H9 (cell line): ENCODE data around the gene PET100. TPM values are rescaled to one million over a fixed set of nuclear protein-coding genes. Genes with fewer than 3 reads are reported as not detected.

ENCODE experiments used
- DNase-seq: peaks from one replicate; pipeline ENCODE4 v3.0.0-alpha.2; 2017
- H2AFZ ChIP-seq: one replicate; pipeline ENCODE4 v1.6.1; 2013; ENCODE audit warnings: mild to moderate bottlenecking, low read length, control low read depth, moderate library complexity
- H2AK5ac ChIP-seq: 2 replicates; pipeline ENCODE4 v1.6.1; 2013; ENCODE audit warnings: low read length, control low read depth, mixed read lengths; ENCODE audit not compliant: insufficient read length
- H2BK120ac ChIP-seq: one replicate; pipeline ENCODE4 v1.6.1; 2013; ENCODE audit warnings: low read depth, mild to moderate bottlenecking, low read length, control low read depth, inconsistent platforms; ENCODE audit not compliant: poor library complexity, severe bottlenecking
- H2BK12ac ChIP-seq: 2 replicates; pipeline ENCODE4 v1.6.1; 2013; ENCODE audit warnings: low read length, control low read depth, mixed read lengths, low read depth; ENCODE audit not compliant: insufficient read length
- H2BK15ac ChIP-seq: 2 replicates; pipeline ENCODE4 v1.6.1; 2013; ENCODE audit warnings: low read depth, low read length, control low read depth
- H2BK20ac ChIP-seq: one replicate; pipeline ENCODE4 v1.6.1; 2013; ENCODE audit warnings: low read depth, mild to moderate bottlenecking, low read length, control low read depth, inconsistent platforms; ENCODE audit not compliant: poor library complexity, severe bottlenecking
- H2BK5ac ChIP-seq: 2 replicates; pipeline ENCODE4 v1.6.1; 2013; ENCODE audit warnings: low read length, control low read depth, mixed read lengths; ENCODE audit not compliant: insufficient read length
- H3K14ac ChIP-seq: 2 replicates; pipeline ENCODE4 v1.6.1; 2013; ENCODE audit warnings: low read length, control low read depth; ENCODE audit not compliant: insufficient read depth
- H3K18ac ChIP-seq: 2 replicates; pipeline ENCODE4 v1.6.1; 2013; ENCODE audit warnings: low read depth, mild to moderate bottlenecking, mixed read lengths, low read length, control low read depth; ENCODE audit not compliant: insufficient read length
- H3K23ac ChIP-seq: 2 replicates; pipeline ENCODE4 v1.6.1; 2013; ENCODE audit warnings: low read length, control low read depth, mixed read lengths, low read depth; ENCODE audit not compliant: insufficient read length
- H3K23me2 ChIP-seq: 2 replicates; pipeline ENCODE4 v1.6.1; 2013; ENCODE audit warnings: low read depth, mild to moderate bottlenecking, mixed read lengths, low read length, control low read depth; ENCODE audit not compliant: insufficient read length, poor library complexity, severe bottlenecking
- H3K27ac ChIP-seq: 2 replicates; pipeline ENCODE4 v1.5.1; 2013; ENCODE audit warnings: low read length, control low read depth, mixed read lengths, low read depth; ENCODE audit not compliant: insufficient read length
- H3K27me3 ChIP-seq: 2 replicates; pipeline ENCODE4 v1.6.1; 2013; ENCODE audit warnings: low read length, control low read depth, inconsistent platforms; ENCODE audit not compliant: insufficient read depth
- H3K4ac ChIP-seq: 2 replicates; pipeline ENCODE4 v1.6.1; 2013; ENCODE audit warnings: low read depth, mild to moderate bottlenecking, control low read depth, inconsistent platforms, low read length, moderate library complexity
- H3K4me1 ChIP-seq: 2 replicates; pipeline ENCODE4 v1.6.1; 2013; ENCODE audit warnings: low read length, control low read depth, inconsistent platforms; ENCODE audit not compliant: insufficient read depth
- H3K4me2 ChIP-seq: 2 replicates; pipeline ENCODE4 v1.6.1; 2013; ENCODE audit warnings: low read length, control low read depth, mixed read lengths; ENCODE audit not compliant: insufficient read length, insufficient read depth
- H3K56ac ChIP-seq: 2 replicates; pipeline ENCODE4 v1.6.1; 2013; ENCODE audit warnings: low read depth, mild to moderate bottlenecking, mixed read lengths, low read length, control low read depth; ENCODE audit not compliant: insufficient read length
- H3K79me1 ChIP-seq: 2 replicates; pipeline ENCODE4 v1.6.1; 2013; ENCODE audit warnings: low read depth, mild to moderate bottlenecking, moderate library complexity, low read length, control low read depth, inconsistent platforms; ENCODE audit not compliant: insufficient read depth, poor library complexity, severe bottlenecking
- H3K79me2 ChIP-seq: 2 replicates; pipeline ENCODE4 v1.6.1; 2013; ENCODE audit warnings: low read length, control low read depth, inconsistent platforms; ENCODE audit not compliant: insufficient read depth
- H3K9ac ChIP-seq: 2 replicates; pipeline ENCODE4 v1.6.1; 2013; ENCODE audit warnings: low read length, control low read depth, mixed read lengths; ENCODE audit not compliant: insufficient read length; ENCODE audit errors: extremely low read depth
- H3K9me3 ChIP-seq: one replicate; pipeline ENCODE4 v1.6.1; 2013; ENCODE audit warnings: low read depth, low read length, inconsistent platforms; ENCODE audit not compliant: control insufficient read depth
- H3T11ph ChIP-seq: one replicate; pipeline ENCODE4 v1.6.1; 2013; ENCODE audit warnings: mild to moderate bottlenecking, low read length, control low read depth, inconsistent platforms
- H4K20me1 ChIP-seq: one replicate; pipeline ENCODE4 v1.6.1; 2013; ENCODE audit not compliant: control insufficient read depth, insufficient read length, insufficient read depth
- H4K5ac ChIP-seq: 2 replicates; pipeline ENCODE4 v1.6.1; 2013; ENCODE audit warnings: low read depth, mild to moderate bottlenecking, mixed read lengths, low read length, control low read depth; ENCODE audit not compliant: insufficient read length
- H4K8ac ChIP-seq: replicated peaks from 2 replicates; pipeline ENCODE4 v1.6.1; 2013; ENCODE audit warnings: low read length, control low read depth, mixed read lengths, low read depth; ENCODE audit not compliant: insufficient read length
- H4K91ac ChIP-seq: 2 replicates; pipeline ENCODE4 v1.6.1; 2013; ENCODE audit warnings: low read depth, mild to moderate bottlenecking, moderate library complexity, mixed read lengths, low read length, control low read depth; ENCODE audit not compliant: insufficient read length
- H3K27ac Mint-ChIP-seq, 3 experiments: 2 replicates in 2 of 3; 3 replicates in 1 of 3; pipeline ENCODE4 v1.8.0; 2020 to 2021; ENCODE audit warnings: mixed read lengths in 3 of 3, mild to moderate bottlenecking in 1 of 3, moderate library complexity in 1 of 3
- H3K27me3 Mint-ChIP-seq: 2 replicates; pipeline ENCODE4 v1.8.0; 2021; ENCODE audit warnings: low read depth, mild to moderate bottlenecking, moderate library complexity, mixed read lengths
- H3K36me3 Mint-ChIP-seq, 3 experiments: 2 replicates in 2 of 3; 3 replicates in 1 of 3; pipeline ENCODE4 v1.8.0; 2020 to 2021; ENCODE audit warnings: low read depth in 3 of 3, mixed read lengths in 3 of 3; ENCODE audit not compliant: insufficient read depth in 1 of 3
- H3K4me1 Mint-ChIP-seq, 2 experiments: 2 replicates each; pipeline ENCODE4 v1.8.0; 2020; ENCODE audit warnings: mixed read lengths in 2 of 2
- H3K4me3 Mint-ChIP-seq, 2 experiments: 2 replicates in 1 of 2; 3 replicates in 1 of 2; pipeline ENCODE4 v1.8.0; 2020 to 2021; ENCODE audit warnings: mild to moderate bottlenecking in 2 of 2, mixed read lengths in 2 of 2, moderate library complexity in 1 of 2
- H3K9me3 Mint-ChIP-seq, 2 experiments: 2 replicates in 1 of 2; 3 replicates in 1 of 2; pipeline ENCODE4 v1.8.0; 2020; ENCODE audit warnings: mild to moderate bottlenecking in 2 of 2, mixed read lengths in 2 of 2, moderate library complexity in 1 of 2
- CTCF ChIP-seq: fragments of 200-600 bp; sonication (generic); conservative IDR thresholded peaks from 3 replicates; pipeline ENCODE4 v1.8.0; 2021; ENCODE audit warnings: antibody characterized with exemption, mild to moderate bottlenecking
- WGBS: extraction: QIAGEN DNeasy Blood & Tissue Kit; methylation state at CpG from one replicate; pipeline ENCODE4 v1.1.7; 2013; ENCODE audit warnings: missing lambda C conversion rate, low lambda C conversion rate, mixed read lengths; ENCODE audit not compliant: insufficient read length; ENCODE audit errors: extremely low coverage; 5-methylcytosine and 5-hydroxymethylcytosine counted together
- total RNA-seq: library from RNA; stranded (reverse); gene quantifications from 2 replicates; pipeline ENCODE4 v1.2.1, GENCODE V29; 2021

The PET100 gene
- total RNA-seq, 1 experiment from 2014 or later, result 129 TPM

GRCh38 chr19:7650148-7650547 lies 20.6 kb downstream of the PET100 start:
- no peaks in the 10 kb centered on the region; a peak in 1 of 7 replicates for H3K36me3 Mint-ChIP-seq
- H3K14ac ChIP-seq, result no peak overlapping the region
- H2BK20ac ChIP-seq, result no peak overlapping the region
- H2BK12ac ChIP-seq, result no peak overlapping the region
- no peaks in the 10 kb centered on the region for H3K4me1 ChIP-seq
- no peak overlapping the region for H4K8ac ChIP-seq
- H3K9ac ChIP-seq, result no peak overlapping the region
- no peak overlapping the region for H3K23ac ChIP-seq
- no peak overlapping the region for H3K27ac ChIP-seq
- H4K5ac ChIP-seq, result no peak overlapping the region
- no peak overlapping the region for H2BK15ac ChIP-seq
- H2BK5ac ChIP-seq, result no peak overlapping the region
- H2AFZ ChIP-seq, result no peak overlapping the region
- H3K27me3 ChIP-seq, result peaks cover 4% of the 10 kb centered on the region; the same call in 1 of the 2 replicates
- no peak for DNase-seq
- H3K4me1 Mint-ChIP-seq, result peaks cover 3 to 4% of the 10 kb centered on the region in 2 experiments
- no peak overlapping the region for H3K4ac ChIP-seq
- no peaks in the 10 kb centered on the region for H3K9me3 ChIP-seq
- H3K56ac ChIP-seq, result no peak overlapping the region
- H3K4me3 Mint-ChIP-seq, result no peak overlapping the region
- H3K23me2 ChIP-seq, result no peaks in the 10 kb centered on the region
- peaks cover 0 to 3% of the 10 kb centered on the region in 2 experiments; a peak in 3 of 5 replicates for H3K9me3 Mint-ChIP-seq
- no CpG with 5 or more reads among the region's 2 CpGs for WGBS
- H2BK120ac ChIP-seq, result no peak overlapping the region
- no peak overlapping the region for H2AK5ac ChIP-seq
- H3K27me3 Mint-ChIP-seq, result peaks cover 55% of the 10 kb centered on the region
- no peak overlapping the region for H3K18ac ChIP-seq
- no peaks in the 10 kb centered on the region for H3K79me2 ChIP-seq
- H3K4me2 ChIP-seq, result no peak overlapping the region
- TF ChIP-seq CTCF, result no peak
- no peaks in the 10 kb centered on the region for H3K79me1 ChIP-seq
- H3T11ph ChIP-seq, result no peak overlapping the region
- H4K91ac ChIP-seq, result no peak overlapping the region
- no peak overlapping the region for H3K27ac Mint-ChIP-seq
- no peaks in the 10 kb centered on the region for H4K20me1 ChIP-seq
